NCI-H748 (cell line): Measurements from ENCODE around the gene CYP4V2.
"Not testable (repeated sequence)": the region's sequence is repeated elsewhere in the genome, so short reads cannot be mapped to it uniquely, and the experiment has no call there.

Experiments used
- DNase-seq: peaks from one replicate; lab custom pipeline; 2025; ENCODE audit not compliant: unreplicated experiment; lab: John Stamatoyannopoulos, UW

CYP4V2 gene

GRCh38 chr4:186227744-186228513 lies 36.6 kb downstream of the CYP4V2 start:
- DNase-seq: no peak

- DNase-seq: no peak
These were observed 37.1 kb downstream of the CYP4V2 start for GRCh38 chr4:186228514-186228894.

GRCh38 chr4:186234367-186234766 lies 43.0 kb downstream of the CYP4V2 start:
- DNase-seq: no peak

GRCh38 chr4:186236126-186236525 lies 44.8 kb downstream of the CYP4V2 start:
- DNase-seq: no peak

- DNase-seq: no peak
These were observed 49.1 kb downstream of the CYP4V2 start for GRCh38 chr4:186240452-186240847.

- no peak for DNase-seq
These were observed 49.6 kb downstream of the CYP4V2 start for GRCh38 chr4:186240848-186241491.

GRCh38 chr4:186241616-186242015 lies 50.2 kb downstream of the CYP4V2 start:
- DNase-seq: no peak

GRCh38 chr4:186242031-186242430 lies 50.7 kb downstream of the CYP4V2 start:
- not testable (repeated sequence) for DNase-seq

GRCh38 chr4:186243331-186243730 lies 52.0 kb downstream of the CYP4V2 start:
- no peak for DNase-seq

GRCh38 chr4:186244835-186245234 lies 53.5 kb downstream of the CYP4V2 start:
- DNase-seq: no peak

- DNase-seq: not testable (repeated sequence)
These were observed 55.8 kb downstream of the CYP4V2 start for GRCh38 chr4:186247062-186247752.

- DNase-seq: no peak
These were observed 57.3 kb downstream of the CYP4V2 start for GRCh38 chr4:186248643-186249042.

- no peak for DNase-seq
These were observed 58.7 kb downstream of the CYP4V2 start for GRCh38 chr4:186249785-186250754.

GRCh38 chr4:186250760-186251159 lies 59.4 kb downstream of the CYP4V2 start:
- no peak for DNase-seq

GRCh38 chr4:186255122-186255521 lies 63.8 kb downstream of the CYP4V2 start:
- no peak for DNase-seq

GRCh38 chr4:186258216-186258811 lies 66.9 kb downstream of the CYP4V2 start:
- no peak for DNase-seq

- no peak for DNase-seq
These were observed 68.7 kb downstream of the CYP4V2 start for GRCh38 chr4:186260117-186260503.
